ENCODE measurements around the gene MS4A6A. TPM values are rescaled to one million over a fixed set of nuclear protein-coding genes. Genes with fewer than 3 reads are reported as not detected.

Gene MS4A6A
- total RNA-seq, 1 experiment from 2014 or later = not detected

GRCh38 chr11:60214386-60214785 is 31.5 kb upstream of the MS4A6A start:
- Mint-ChIP-seq H3K27ac (no peak overlapping the region), H3K4me1 (peaks cover 27 to 33% of the 10 kb centered on the region in 2 experiments), H3K36me3 (ENCODE audit: insufficient read depth in 1 of 3, low read depth in 3 of 3) (0 out of 7 replicates have a peak, but pooled peaks cover 0 to 3% (median 1%) of the 10 kb centered on the region in 3 experiments), H3K9me3 (peaks cover 0 to 4% of the 10 kb centered on the region in 2 experiments; a peak in 2 of 5 replicates), H3K27me3 (ENCODE audit: low read depth) (no peaks in the 10 kb centered on the region), H3K4me3 (no peak overlapping the region)
- Histone ChIP-seq H2BK120ac (ENCODE audit: low read depth, low read length, poor library complexity, severe bottlenecking) (no peak overlapping the region), H3K14ac (ENCODE audit: insufficient read depth, low read length) (no peak overlapping the region), H3K18ac (ENCODE audit: insufficient read length, low read depth, low read length) (no peak overlapping the region), H3K4ac (ENCODE audit: low read depth, low read length) (no peak overlapping the region), H3K9me3 (ENCODE audit: control insufficient read depth, low read depth, low read length) (no peaks in the 10 kb centered on the region), H4K91ac (ENCODE audit: insufficient read length, low read depth, low read length) (no peak overlapping the region), H3K9ac (ENCODE audit: extremely low read depth, insufficient read length, low read length) (no peak overlapping the region), H3K4me1 (ENCODE audit: insufficient read depth, low read length) (no peaks in the 10 kb centered on the region; the same call in 1 of the 2 replicates), H4K5ac (ENCODE audit: insufficient read length, low read depth, low read length) (no peak overlapping the region), H4K8ac (replicated peaks; ENCODE audit: insufficient read length, low read depth, low read length) (no peak overlapping the region), H2BK15ac (ENCODE audit: low read depth, low read length) (no peak overlapping the region), H4K20me1 (ENCODE audit: control insufficient read depth, insufficient read depth, insufficient read length) (no peaks in the 10 kb centered on the region), H3K79me2 (ENCODE audit: insufficient read depth, low read length) (no peaks in the 10 kb centered on the region), H3K4me2 (ENCODE audit: insufficient read depth, insufficient read length, low read length) (no peak overlapping the region), H2AFZ (ENCODE audit: low read length) (no peak overlapping the region), H3T11ph (ENCODE audit: low read length) (no peak overlapping the region), H2BK5ac (ENCODE audit: insufficient read length, low read length) (no peak overlapping the region), H3K27ac (ENCODE audit: insufficient read length, low read depth, low read length) (no peak overlapping the region), H3K23me2 (ENCODE audit: insufficient read length, low read depth, low read length, poor library complexity, severe bottlenecking) (no peaks in the 10 kb centered on the region), H3K27me3 (ENCODE audit: insufficient read depth, low read length) (no peaks in the 10 kb centered on the region), H3K79me1 (ENCODE audit: insufficient read depth, low read depth, low read length, poor library complexity, severe bottlenecking) (no peaks in the 10 kb centered on the region), H2AK5ac (ENCODE audit: insufficient read length, low read length) (no peak overlapping the region), H2BK20ac (ENCODE audit: low read depth, low read length, poor library complexity, severe bottlenecking) (no peak overlapping the region), H3K56ac (ENCODE audit: insufficient read length, low read depth, low read length) (no peak overlapping the region), H2BK12ac (ENCODE audit: insufficient read length, low read depth, low read length) (no peak overlapping the region), H3K23ac (ENCODE audit: insufficient read length, low read depth, low read length) (no peak overlapping the region)
- TF ChIP-seq, protein P1, sequence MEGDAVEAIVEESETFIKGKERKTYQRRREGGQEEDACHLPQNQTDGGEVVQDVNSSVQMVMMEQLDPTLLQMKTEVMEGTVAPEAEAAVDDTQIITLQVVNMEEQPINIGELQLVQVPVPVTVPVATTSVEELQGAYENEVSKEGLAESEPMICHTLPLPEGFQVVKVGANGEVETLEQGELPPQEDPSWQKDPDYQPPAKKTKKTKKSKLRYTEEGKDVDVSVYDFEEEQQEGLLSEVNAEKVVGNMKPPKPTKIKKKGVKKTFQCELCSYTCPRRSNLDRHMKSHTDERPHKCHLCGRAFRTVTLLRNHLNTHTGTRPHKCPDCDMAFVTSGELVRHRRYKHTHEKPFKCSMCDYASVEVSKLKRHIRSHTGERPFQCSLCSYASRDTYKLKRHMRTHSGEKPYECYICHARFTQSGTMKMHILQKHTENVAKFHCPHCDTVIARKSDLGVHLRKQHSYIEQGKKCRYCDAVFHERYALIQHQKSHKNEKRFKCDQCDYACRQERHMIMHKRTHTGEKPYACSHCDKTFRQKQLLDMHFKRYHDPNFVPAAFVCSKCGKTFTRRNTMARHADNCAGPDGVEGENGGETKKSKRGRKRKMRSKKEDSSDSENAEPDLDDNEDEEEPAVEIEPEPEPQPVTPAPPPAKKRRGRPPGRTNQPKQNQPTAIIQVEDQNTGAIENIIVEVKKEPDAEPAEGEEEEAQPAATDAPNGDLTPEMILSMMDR (conservative IDR thresholded peaks at IDR 0.05) = no peak
- no CpG with 5 or more reads among the region's 1 CpG for WGBS (ENCODE audit: extremely low coverage, insufficient read length, low lambda C conversion rate)
- no peak for DNase-seq
